Activated CD4-positive, alpha-beta T cell treated with anti-CD3 and anti-CD28 coated beads, Interleukin-2, amount 10 ng/mL, durations not matched to agents 7 days and 5 days (primary cell): ENCODE measurements around the gene SETBP1. TPM values are rescaled to one million over a fixed set of nuclear protein-coding genes. Genes with fewer than 3 reads are reported as not detected.

Experiments used
- CTCF ChIA-PET: fragments of 350-600 bp; sonication (Branson Sonifier 250); formaldehyde crosslinking; loops from one replicate; lab custom pipeline; 2021; ENCODE audit warnings: antibody characterized with exemption; lab: Charles Lee
- POLR2A ChIA-PET: fragments of 350-600 bp; sonication (Branson Sonifier 250); formaldehyde crosslinking; loops from one replicate; lab custom pipeline; 2021; ENCODE audit warnings: antibody characterized with exemption; lab: Charles Lee
- DNase-seq: peaks from one replicate; pipeline ENCODE4 v3.0.0-alpha.2; 2020
- H3K27ac Mint-ChIP-seq: one replicate; pipeline ENCODE4 v1.8.0; 2021; ENCODE audit warnings: mild to moderate bottlenecking, moderate library complexity, mixed read lengths
- H3K27me3 Mint-ChIP-seq: one replicate; pipeline ENCODE4 v1.8.0; 2021; ENCODE audit warnings: mixed read lengths
- H3K36me3 Mint-ChIP-seq: one replicate; pipeline ENCODE4 v1.8.0; 2021; ENCODE audit warnings: low read depth, mixed read lengths
- H3K4me1 Mint-ChIP-seq: one replicate; pipeline ENCODE4 v1.8.0; 2021; ENCODE audit warnings: mixed read lengths
- H3K4me3 Mint-ChIP-seq: one replicate; pipeline ENCODE4 v1.8.0; 2021; ENCODE audit warnings: mild to moderate bottlenecking, moderate library complexity, mixed read lengths
- H3K9me3 Mint-ChIP-seq: one replicate; pipeline ENCODE4 v1.8.0; 2021; ENCODE audit warnings: mixed read lengths
- total RNA-seq, 2 experiments: library from RNA; stranded (reverse); gene quantifications; one replicate each; pipeline ENCODE4 v1.2.3, GENCODE V29; 2021

SETBP1 gene
- total RNA-seq, 2 experiments from 2014 or later = 3.7 to 4.4 TPM

DNA sequence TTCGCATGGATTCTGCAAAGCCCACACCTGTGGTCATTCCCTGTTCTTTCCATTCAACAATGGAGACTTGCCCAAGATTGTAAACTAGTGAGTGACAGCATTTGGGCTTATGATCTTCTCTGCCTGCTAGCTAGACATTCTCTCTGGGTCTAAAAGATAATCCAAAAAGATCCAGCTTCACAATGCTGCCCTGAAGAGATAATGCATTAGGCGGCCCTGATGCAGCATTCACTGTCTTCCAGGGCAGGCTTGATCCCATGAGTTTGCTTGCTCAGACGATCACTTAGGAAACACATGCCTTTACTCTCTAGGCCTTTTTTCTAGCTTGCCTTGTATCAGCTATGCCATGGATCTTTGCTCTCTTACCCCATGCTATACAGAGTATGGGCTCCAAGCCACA, 196.1 kb downstream of the SETBP1 start:
- H3K27me3 Mint-ChIP-seq = no peaks in the 10 kb centered on the region
- no peak overlapping the region for H3K4me3 Mint-ChIP-seq
- no peak overlapping the region for H3K27ac Mint-ChIP-seq
- ChIA-PET CTCF (interaction anchor here (0.6 kb wide), 1 partner anchor 307 kb away, joined by 3 read pairs; no protein-coding TSS in a partner anchor), POLR2A (no interaction called here)
- no peaks in the 10 kb centered on the region for H3K9me3 Mint-ChIP-seq
- peaks cover 1% of the 10 kb centered on the region for H3K4me1 Mint-ChIP-seq
- H3K36me3 Mint-ChIP-seq = no peaks in the 10 kb centered on the region
- no peak for DNase-seq

GRCh38 chr18:44878335-44878734, 197.6 kb downstream of the SETBP1 start:
- ChIA-PET POLR2A (interaction anchor here (0.6 kb wide), 1 partner anchor 43 kb away, joined by 3 read pairs; no protein-coding TSS in a partner anchor), CTCF (interaction anchor here (0.8 kb wide), 2 partner anchors 12 to 15 kb away, joined by 3 read pairs; no protein-coding TSS in a partner anchor)
- Mint-ChIP-seq H3K36me3 (no peaks in the 10 kb centered on the region), H3K4me1 (no peaks in the 10 kb centered on the region), H3K4me3 (no peak overlapping the region), H3K27me3 (no peaks in the 10 kb centered on the region), H3K27ac (no peak overlapping the region), H3K9me3 (no peaks in the 10 kb centered on the region)
- DNase-seq = no peak

- Mint-ChIP-seq H3K27ac (no peak overlapping the region), H3K27me3 (no peaks in the 10 kb centered on the region), H3K4me1 (no peaks in the 10 kb centered on the region), H3K36me3 (no peaks in the 10 kb centered on the region), H3K9me3 (no peaks in the 10 kb centered on the region), H3K4me3 (no peak overlapping the region)
- POLR2A ChIA-PET = no interaction called here
- CTCF ChIA-PET = no interaction called here
- DNase-seq = no peak
Measured at GRCh38 chr18:44880170-44880569, 199.5 kb downstream of the SETBP1 start.

- Mint-ChIP-seq H3K4me1 (no peaks in the 10 kb centered on the region), H3K27me3 (no peaks in the 10 kb centered on the region), H3K36me3 (no peaks in the 10 kb centered on the region), H3K4me3 (no peak overlapping the region), H3K9me3 (no peaks in the 10 kb centered on the region), H3K27ac (no peak overlapping the region)
- DNase-seq = no peak
- ChIA-PET CTCF (no interaction called here), POLR2A (no interaction called here)
Measured at GRCh38 chr18:44881461-44882162, 200.9 kb downstream of the SETBP1 start.

GRCh38 chr18:44882163-44882868, 201.6 kb downstream of the SETBP1 start:
- no peaks in the 10 kb centered on the region for H3K27me3 Mint-ChIP-seq
- ChIA-PET CTCF (interaction anchor here (0.6 kb wide), 1 partner anchor 243 kb away, joined by 3 read pairs; no protein-coding TSS in a partner anchor), POLR2A (no interaction called here)
- H3K27ac Mint-ChIP-seq = no peak overlapping the region
- DNase-seq = no peak
- no peaks in the 10 kb centered on the region for H3K36me3 Mint-ChIP-seq
- peaks cover 6% of the 10 kb centered on the region for H3K4me1 Mint-ChIP-seq
- no peak overlapping the region for H3K4me3 Mint-ChIP-seq
- no peaks in the 10 kb centered on the region for H3K9me3 Mint-ChIP-seq

- no peak overlapping the region for H3K27ac Mint-ChIP-seq
- CTCF ChIA-PET = no interaction called here
- H3K36me3 Mint-ChIP-seq = no peaks in the 10 kb centered on the region
- H3K4me1 Mint-ChIP-seq = peaks cover 10% of the 10 kb centered on the region
- no peak for DNase-seq
- no peaks in the 10 kb centered on the region for H3K27me3 Mint-ChIP-seq
- H3K9me3 Mint-ChIP-seq = no peaks in the 10 kb centered on the region
- POLR2A ChIA-PET = no interaction called here
- no peak overlapping the region for H3K4me3 Mint-ChIP-seq
Measured at GRCh38 chr18:44883671-44884070, 203.0 kb downstream of the SETBP1 start.

DNA sequence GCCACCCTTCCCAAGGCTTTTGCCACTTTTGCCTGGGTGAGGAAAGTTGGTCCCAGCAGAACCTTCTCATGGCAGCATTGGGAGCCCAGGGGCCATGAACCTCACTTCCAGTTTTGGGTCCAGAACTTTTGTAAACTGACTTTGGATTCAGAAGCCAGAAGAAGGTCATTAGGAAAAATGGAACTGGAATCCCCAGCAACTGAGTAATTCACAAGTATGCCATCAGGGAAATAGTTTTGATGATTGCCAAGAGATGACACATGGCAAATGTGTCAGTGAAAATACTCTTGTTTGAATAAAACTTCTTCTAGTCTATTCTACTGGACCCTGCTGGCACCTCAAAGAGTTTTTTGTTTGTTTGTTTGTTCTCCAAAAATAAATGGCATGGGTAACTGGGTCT, 203.7 kb downstream of the SETBP1 start:
- DNase-seq = no peak
- H3K36me3 Mint-ChIP-seq = no peaks in the 10 kb centered on the region
- no peak overlapping the region for H3K27ac Mint-ChIP-seq
- no peaks in the 10 kb centered on the region for H3K9me3 Mint-ChIP-seq
- ChIA-PET CTCF (no interaction called here), POLR2A (no interaction called here)
- no peak overlapping the region for H3K4me3 Mint-ChIP-seq
- peaks cover 10% of the 10 kb centered on the region for H3K4me1 Mint-ChIP-seq
- no peaks in the 10 kb centered on the region for H3K27me3 Mint-ChIP-seq

GRCh38 chr18:44885507-44885906, 204.8 kb downstream of the SETBP1 start:
- no peaks in the 10 kb centered on the region for H3K27me3 Mint-ChIP-seq
- no peak overlapping the region for H3K27ac Mint-ChIP-seq
- ChIA-PET POLR2A (no interaction called here), CTCF (interaction anchor here (0.9 kb wide), 1 partner anchor 10 kb away, joined by 3 read pairs; no protein-coding TSS in a partner anchor)
- DNase-seq = no peak
- no peaks in the 10 kb centered on the region for H3K9me3 Mint-ChIP-seq
- H3K4me1 Mint-ChIP-seq = peaks cover 10% of the 10 kb centered on the region
- H3K4me3 Mint-ChIP-seq = no peak overlapping the region
- H3K36me3 Mint-ChIP-seq = no peaks in the 10 kb centered on the region

- Mint-ChIP-seq H3K4me3 (no peak overlapping the region), H3K9me3 (peaks cover 10% of the 10 kb centered on the region)
- DNase-seq = peak; percentile 6
Measured at GRCh38 chr18:44887227-44887631, 206.5 kb downstream of the SETBP1 start.

GRCh38 chr18:44889111-44889510, 208.4 kb downstream of the SETBP1 start:
- no peak overlapping the region for H3K4me3 Mint-ChIP-seq
- DNase-seq = no peak
- POLR2A ChIA-PET = no interaction called here
- CTCF ChIA-PET = interaction anchor here (0.8 kb wide), 1 partner anchor 131 kb away, joined by 7 read pairs; no protein-coding TSS in a partner anchor
- no peak overlapping the region for H3K27ac Mint-ChIP-seq
- H3K9me3 Mint-ChIP-seq = peaks cover 10% of the 10 kb centered on the region
- H3K36me3 Mint-ChIP-seq = no peaks in the 10 kb centered on the region
- peaks cover 17% of the 10 kb centered on the region for H3K4me1 Mint-ChIP-seq
- H3K27me3 Mint-ChIP-seq = no peaks in the 10 kb centered on the region

More at GRCh38 chr18:44887227-44887631, 206.5 kb downstream of the SETBP1 start:
- Mint-ChIP-seq H3K36me3 (no peaks in the 10 kb centered on the region), H3K4me1 (peaks cover 10% of the 10 kb centered on the region), H3K27ac (no peak overlapping the region), H3K27me3 (no peaks in the 10 kb centered on the region)
- POLR2A ChIA-PET = no interaction called here
- CTCF ChIA-PET = interaction anchor here (0.8 to 1.5 kb wide), 3 partner anchors 12 to 175 kb away, joined by 3 to 6 read pairs (median 3); no protein-coding TSS in a partner anchor

DNA sequence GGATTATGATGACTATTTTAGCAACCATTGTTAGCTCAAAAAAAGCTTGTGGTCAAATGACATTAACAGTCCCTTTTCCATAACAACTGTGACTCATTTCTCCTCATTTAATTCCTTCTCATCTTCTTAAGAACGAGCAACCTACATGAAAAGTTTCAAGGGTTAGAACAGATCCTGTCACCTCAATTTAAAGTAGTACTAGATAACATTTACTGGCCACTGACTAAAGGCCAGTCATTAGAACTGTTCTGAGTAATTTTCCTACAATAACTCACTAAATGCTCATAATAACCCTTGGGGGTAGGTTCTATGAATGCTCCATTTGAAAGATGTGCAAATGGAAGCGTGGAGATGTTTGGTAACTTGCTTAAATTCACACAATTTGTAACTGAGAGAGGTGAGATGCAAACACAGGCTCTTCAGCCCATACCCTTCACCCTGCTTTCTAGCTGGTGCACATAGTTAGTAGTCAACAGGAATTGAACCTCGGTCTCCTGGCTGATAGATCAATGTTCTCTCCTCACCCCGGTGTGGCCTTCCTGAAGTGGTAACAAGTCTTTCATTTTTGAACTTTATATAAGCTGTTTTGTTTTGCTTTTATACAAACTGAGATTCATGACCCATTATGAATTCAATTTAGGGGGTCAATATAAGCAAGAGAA, 212.5 kb downstream of the SETBP1 start:
- no peak overlapping the region for H3K4me3 Mint-ChIP-seq
- no peaks in the 10 kb centered on the region for H3K36me3 Mint-ChIP-seq
- DNase-seq = no peak
- H3K9me3 Mint-ChIP-seq = peaks cover 10% of the 10 kb centered on the region
- peaks cover 2% of the 10 kb centered on the region for H3K27me3 Mint-ChIP-seq
- peaks cover 14% of the 10 kb centered on the region for H3K4me1 Mint-ChIP-seq
- ChIA-PET CTCF (interaction anchor here (1.7 kb wide), 1 partner anchor 15 kb away, joined by 3 read pairs; no protein-coding TSS in a partner anchor), POLR2A (no interaction called here)
- H3K27ac Mint-ChIP-seq = no peak overlapping the region

- Mint-ChIP-seq H3K27ac (no peak overlapping the region), H3K27me3 (peaks cover 2% of the 10 kb centered on the region), H3K4me3 (no peak overlapping the region), H3K36me3 (no peaks in the 10 kb centered on the region), H3K4me1 (peaks cover 14% of the 10 kb centered on the region), H3K9me3 (peaks cover 10% of the 10 kb centered on the region)
- DNase-seq = no peak
- ChIA-PET POLR2A (no interaction called here), CTCF (interaction anchor here (1.7 kb wide), 1 partner anchor 16 kb away, joined by 3 read pairs; no protein-coding TSS in a partner anchor)
Measured at GRCh38 chr18:44893966-44894365, 213.3 kb downstream of the SETBP1 start.
